HG02943 (cell line): Measurements from ENCODE around the gene ZAR1L.
"Not testable (repeated sequence)": the region's sequence is repeated elsewhere in the genome, so short reads cannot be mapped to it uniquely, and the experiment has no call there.

Source experiments
- ATAC-seq: cut with Tn5 transposase; IDR thresholded peaks from one replicate; pipeline ENCODE4 v1.9.1; 2021; ENCODE audit warnings: mild to moderate bottlenecking, low read depth, moderate library complexity; ENCODE audit not compliant: unreplicated experiment

The ZAR1L gene

GRCh38 chr13:32315238-32316027 lies at the start of gene ZAR1L, which contains the start of gene BRCA2:
Gene ZAR1L (minus strand): TSS chr13:32315363. CDS start chr13:32311925, 3,438 bp downstream.
Gene BRCA2 (plus strand): TSS chr13:32315508. CDS start chr13:32316461, 953 bp downstream.
- ATAC-seq = peak; percentile 88

- no peak for ATAC-seq
Observed at GRCh38 chr13:32362574-32362973, 47.4 kb upstream of the ZAR1L start.

GRCh38 chr13:32355935-32356334 lies 40.8 kb upstream of the ZAR1L start:
- not testable (repeated sequence) for ATAC-seq

- ATAC-seq = no peak
Observed at GRCh38 chr13:32354040-32354439, 38.9 kb upstream of the ZAR1L start.

- not testable (repeated sequence) for ATAC-seq
Observed at GRCh38 chr13:32350839-32351441, 35.8 kb upstream of the ZAR1L start.

GRCh38 chr13:32347651-32348050 lies 32.5 kb upstream of the ZAR1L start:
- no peak for ATAC-seq

- ATAC-seq = no peak
Observed at GRCh38 chr13:32340914-32341313, 25.8 kb upstream of the ZAR1L start.

- ATAC-seq = no peak
Observed at GRCh38 chr13:32334671-32335070, 19.5 kb upstream of the ZAR1L start.

- ATAC-seq = no peak
Observed at GRCh38 chr13:32330441-32330840, 15.3 kb upstream of the ZAR1L start.

- ATAC-seq = no peak
Observed at GRCh38 chr13:32323912-32324311, 8.7 kb upstream of the ZAR1L start.

- no peak for ATAC-seq
Observed at GRCh38 chr13:32320528-32320927, 5.4 kb upstream of the ZAR1L start.

GRCh38 chr13:32317716-32318465 lies 2.7 kb upstream of the ZAR1L start:
- ATAC-seq = no peak

- no peak for ATAC-seq
Observed at GRCh38 chr13:32316501-32316900, 1.3 kb upstream of the ZAR1L start.

GRCh38 chr13:32316028-32316339 lies 821 bp upstream of the ZAR1L start:
- ATAC-seq = peak; percentile 50

GRCh38 chr13:32314271-32315237 lies 609 bp downstream of the ZAR1L start:
- peak; percentile 19 for ATAC-seq

GRCh38 chr13:32311188-32311897 lies 3.8 kb downstream of the ZAR1L start:
- ATAC-seq = no peak

- peak; percentile 55 for ATAC-seq
Observed at GRCh38 chr13:32310134-32310706, 4.9 kb downstream of the ZAR1L start.

GRCh38 chr13:32309312-32310133 lies 5.6 kb downstream of the ZAR1L start:
- ATAC-seq = peak; percentile 27
